Activated T-helper 1 cell treated with Interleukin-2 at 50 U/mL for 16 hours (primary cell): ENCODE data around the gene RASAL2.
"Not testable (repeated sequence)": the region's sequence is repeated elsewhere in the genome, so short reads cannot be mapped to it uniquely, and the experiment has no call there.

ENCODE experiments used
- DNase-seq: peaks from one replicate; pipeline ENCODE4 v3.0.0-alpha.2; 2020; ENCODE audit warnings: low read depth

Gene RASAL2

DNA sequence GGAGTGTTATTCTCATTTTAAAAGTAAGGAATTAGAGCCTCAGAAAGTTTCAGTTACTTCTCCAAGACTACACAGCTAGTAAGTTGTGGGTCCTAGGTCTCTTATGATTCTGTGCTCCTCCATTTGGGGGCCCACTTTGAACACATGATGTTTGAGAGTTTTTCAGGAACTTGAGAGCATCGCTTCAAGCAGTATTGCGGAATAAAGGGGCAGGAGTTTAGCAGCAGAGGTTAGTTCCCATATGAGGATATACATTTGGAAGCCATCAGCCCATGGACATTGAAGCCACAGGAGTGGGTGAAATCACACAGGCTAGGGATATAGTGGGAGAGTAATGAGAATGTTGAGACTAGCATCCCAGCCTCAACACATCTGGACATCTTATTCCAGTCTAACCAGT lies 143.2 kb downstream of the RASAL2 start:
- no peak for DNase-seq

DNA sequence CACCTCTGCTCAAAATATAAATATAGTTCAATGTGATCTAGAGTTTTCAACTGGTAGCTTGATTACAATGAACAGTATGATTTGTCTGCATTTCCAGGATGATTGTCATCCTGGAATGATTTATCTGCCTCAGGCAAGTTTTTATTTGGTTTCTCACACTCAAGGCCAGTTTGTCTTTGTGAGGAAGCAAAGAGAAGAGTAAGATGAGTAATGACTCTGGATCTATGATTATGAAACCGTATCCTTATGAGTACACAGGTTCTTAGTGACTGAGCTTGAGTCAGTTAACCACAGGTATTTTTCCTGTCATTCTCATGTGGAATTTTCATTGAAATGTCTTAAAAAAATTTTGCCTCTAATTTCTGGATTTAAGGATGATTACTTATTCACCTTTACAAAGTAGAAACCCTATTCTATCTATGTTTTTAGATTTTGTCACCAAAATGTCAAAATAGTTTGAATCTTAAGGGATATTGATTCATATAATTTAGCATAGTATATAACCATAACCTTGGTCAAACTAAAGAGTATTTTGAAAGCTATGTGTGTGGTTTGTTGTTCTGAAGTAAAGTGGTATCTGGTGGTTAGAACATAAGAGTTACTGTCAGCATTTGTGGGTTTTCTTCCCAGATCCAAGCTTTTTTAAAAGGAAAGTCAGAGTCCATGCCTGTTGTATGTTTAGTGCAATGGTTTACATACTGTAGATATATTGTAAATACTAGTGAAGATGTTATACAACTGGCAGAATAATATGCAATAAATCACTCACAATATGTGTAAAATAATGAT lies 145.0 kb downstream of the RASAL2 start:
- DNase-seq, result no peak

DNA sequence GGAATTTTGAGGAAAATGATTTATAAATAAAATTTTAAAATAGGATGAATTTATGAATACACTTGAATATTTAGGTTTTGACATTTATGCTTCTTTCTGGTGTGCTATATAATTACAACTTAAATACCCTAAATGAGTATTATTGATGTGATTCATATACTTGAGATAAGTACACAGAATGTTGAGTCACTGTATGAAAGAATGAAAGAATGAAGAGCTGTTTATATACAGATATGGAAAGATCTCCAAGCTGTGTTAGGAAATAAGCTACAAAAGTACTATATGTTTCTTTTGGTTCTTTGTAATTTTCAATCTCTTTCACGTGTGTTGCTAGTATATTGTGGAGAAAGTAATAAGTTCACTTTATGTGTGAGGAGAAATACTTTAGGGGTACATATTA lies 147.2 kb downstream of the RASAL2 start:
- no peak for DNase-seq

GRCh38 chr1:178241837-178242236 lies 147.9 kb downstream of the RASAL2 start:
- no peak for DNase-seq

DNA sequence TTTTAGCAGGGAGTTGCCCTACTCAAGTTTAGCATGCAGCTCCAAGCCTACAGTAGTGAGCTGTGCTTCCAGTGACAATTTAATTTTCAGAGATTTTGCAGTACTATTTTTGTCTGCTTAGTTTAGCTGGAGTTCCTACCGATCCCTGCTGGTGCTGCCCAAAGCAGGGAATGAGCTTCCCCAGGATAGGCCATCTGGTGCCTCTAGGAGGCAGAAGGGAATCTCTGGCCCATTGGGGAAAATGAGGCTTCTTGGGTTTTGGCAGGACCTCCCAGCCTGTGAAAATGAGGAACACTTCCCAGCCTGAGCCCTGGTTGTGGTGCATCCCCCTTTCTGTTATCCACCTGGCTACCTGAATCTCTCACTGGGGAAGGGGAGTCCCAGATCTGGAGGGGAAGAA lies 149.2 kb downstream of the RASAL2 start:
- DNase-seq, result no peak

DNA sequence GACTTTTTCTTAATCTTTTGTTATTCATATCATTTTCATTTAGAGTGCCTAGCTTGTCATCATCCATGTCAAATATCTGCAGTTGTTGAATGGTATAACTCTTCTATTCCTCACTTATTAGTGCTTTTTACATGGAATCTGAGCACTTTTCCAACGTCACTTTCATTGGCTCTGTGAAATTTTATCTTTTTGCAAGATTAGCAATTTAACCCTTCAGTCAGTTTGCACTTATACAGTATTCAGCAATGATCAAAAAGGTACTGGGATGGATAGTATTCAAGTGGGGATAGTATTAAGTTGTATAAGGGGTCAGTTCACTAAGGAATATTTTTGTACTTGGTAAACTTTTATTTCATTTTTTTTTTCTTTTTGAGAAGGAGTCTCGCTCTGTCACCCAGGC lies 150.0 kb downstream of the RASAL2 start:
- DNase-seq, result no peak

DNA sequence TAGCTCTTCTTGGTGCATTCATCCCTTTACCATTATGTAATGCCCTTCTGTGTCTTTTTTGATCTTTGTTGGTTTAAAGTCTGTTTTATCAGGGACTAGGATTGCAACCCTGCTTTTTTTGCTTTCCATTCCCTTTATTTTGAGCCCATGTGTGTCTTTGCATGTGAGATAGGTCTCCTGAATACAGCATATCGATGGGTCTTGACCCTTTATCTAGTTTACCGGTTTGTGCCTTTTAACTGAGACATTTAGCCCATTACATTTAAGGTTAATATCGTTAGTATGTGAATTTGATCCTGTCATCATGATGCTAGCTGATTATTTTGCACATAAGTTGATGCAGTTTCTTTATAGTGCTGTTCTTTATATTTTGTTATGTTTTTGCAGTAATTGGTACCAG lies 154.4 kb downstream of the RASAL2 start:
- not testable (repeated sequence) for DNase-seq

- DNase-seq, result not testable (repeated sequence)
Measured at GRCh38 chr1:178253581-178253980, 159.7 kb downstream of the RASAL2 start.

DNA sequence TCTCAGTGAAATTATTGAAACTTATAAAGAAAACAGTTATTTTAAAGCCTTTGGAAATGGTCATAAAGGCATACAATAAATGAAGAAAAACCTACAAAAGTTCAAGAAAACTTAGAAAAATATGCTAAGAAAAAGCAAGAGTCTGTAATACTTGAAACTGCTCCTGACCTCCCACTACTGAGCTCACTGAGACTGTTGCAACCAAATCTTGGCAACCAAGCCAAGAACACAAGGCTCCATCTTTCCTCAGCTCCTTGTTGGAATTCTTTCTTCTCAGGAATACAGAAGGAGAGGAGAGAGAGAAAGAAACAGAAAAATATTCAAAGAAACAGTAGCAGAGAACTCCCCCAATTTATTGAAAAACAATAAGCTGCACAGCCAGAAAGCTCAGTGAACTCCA lies 160.5 kb downstream of the RASAL2 start:
- no peak for DNase-seq

DNA sequence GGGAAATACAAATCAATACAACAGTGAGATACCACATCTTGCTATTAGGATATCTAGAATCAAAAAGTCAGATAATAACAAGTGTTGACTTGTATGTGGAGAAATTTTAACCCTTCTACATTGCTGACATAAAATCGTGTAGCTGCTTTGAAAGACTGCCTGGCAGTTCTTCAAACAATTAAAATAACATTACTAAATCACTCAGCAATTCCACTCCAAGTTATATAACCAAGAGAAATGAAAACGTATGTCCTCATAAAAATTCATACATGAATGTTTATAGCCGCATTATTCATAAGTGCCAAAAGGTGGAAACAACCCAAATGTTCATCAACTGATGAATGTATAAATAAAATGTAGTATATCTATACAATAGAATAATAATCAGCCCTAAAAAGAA lies 164.6 kb downstream of the RASAL2 start:
- no peak for DNase-seq

GRCh38 chr1:178262120-178262500 lies 168.2 kb downstream of the RASAL2 start:
- DNase-seq, result no peak

DNA sequence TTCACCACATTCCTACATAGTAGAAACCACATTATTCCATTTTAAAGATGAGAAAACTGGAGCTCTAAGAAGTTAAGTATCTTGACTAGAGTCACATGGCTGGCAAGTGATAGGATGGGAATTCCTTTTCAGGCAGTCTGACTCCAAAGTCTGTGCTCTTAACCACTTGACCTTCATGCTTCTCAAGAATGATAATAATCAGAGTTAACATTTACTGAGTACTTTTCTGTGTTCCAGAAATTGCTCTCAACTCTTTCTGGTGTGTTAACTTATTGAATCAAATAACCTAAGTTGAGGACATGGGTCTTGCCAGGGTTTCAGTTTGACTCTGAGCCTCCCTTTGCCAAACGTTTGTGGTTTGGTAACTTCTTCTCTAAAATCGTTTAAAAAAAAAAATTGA lies 169.4 kb downstream of the RASAL2 start:
- no peak for DNase-seq

DNA sequence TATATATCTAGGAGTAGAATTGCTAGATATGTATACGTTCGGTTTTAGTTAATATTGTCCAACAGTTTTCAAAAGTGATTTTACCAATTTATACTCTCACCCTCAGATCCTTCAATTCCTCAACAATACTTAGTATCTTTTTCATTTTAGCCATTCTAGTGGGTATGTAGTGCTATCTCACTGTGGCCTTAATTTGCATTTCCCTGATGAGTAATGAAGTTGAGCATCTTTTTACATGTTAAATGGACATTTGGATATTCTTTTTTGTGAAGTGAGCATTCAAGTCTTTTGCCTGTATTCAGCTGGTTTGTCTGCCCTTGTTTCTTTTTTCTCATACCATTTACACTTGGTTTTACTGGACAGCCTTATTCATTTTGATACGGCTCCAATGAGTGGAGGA lies 172.2 kb downstream of the RASAL2 start:
- no peak for DNase-seq

GRCh38 chr1:178266619-178267066 lies 172.7 kb downstream of the RASAL2 start:
- DNase-seq, result no peak

- no peak for DNase-seq
Measured at GRCh38 chr1:178267646-178268094, 173.8 kb downstream of the RASAL2 start.

GRCh38 chr1:178271471-178271870 lies 177.6 kb downstream of the RASAL2 start:
- DNase-seq, result no peak

GRCh38 chr1:178273707-178274410 lies 180.0 kb downstream of the RASAL2 start:
- DNase-seq, result no peak

GRCh38 chr1:178275049-178275448 lies 181.1 kb downstream of the RASAL2 start:
- no peak for DNase-seq

GRCh38 chr1:178275553-178275952 lies 181.6 kb downstream of the RASAL2 start:
- no peak for DNase-seq

GRCh38 chr1:178277793-178278530 lies 184.1 kb downstream of the RASAL2 start:
- DNase-seq, result no peak

DNA sequence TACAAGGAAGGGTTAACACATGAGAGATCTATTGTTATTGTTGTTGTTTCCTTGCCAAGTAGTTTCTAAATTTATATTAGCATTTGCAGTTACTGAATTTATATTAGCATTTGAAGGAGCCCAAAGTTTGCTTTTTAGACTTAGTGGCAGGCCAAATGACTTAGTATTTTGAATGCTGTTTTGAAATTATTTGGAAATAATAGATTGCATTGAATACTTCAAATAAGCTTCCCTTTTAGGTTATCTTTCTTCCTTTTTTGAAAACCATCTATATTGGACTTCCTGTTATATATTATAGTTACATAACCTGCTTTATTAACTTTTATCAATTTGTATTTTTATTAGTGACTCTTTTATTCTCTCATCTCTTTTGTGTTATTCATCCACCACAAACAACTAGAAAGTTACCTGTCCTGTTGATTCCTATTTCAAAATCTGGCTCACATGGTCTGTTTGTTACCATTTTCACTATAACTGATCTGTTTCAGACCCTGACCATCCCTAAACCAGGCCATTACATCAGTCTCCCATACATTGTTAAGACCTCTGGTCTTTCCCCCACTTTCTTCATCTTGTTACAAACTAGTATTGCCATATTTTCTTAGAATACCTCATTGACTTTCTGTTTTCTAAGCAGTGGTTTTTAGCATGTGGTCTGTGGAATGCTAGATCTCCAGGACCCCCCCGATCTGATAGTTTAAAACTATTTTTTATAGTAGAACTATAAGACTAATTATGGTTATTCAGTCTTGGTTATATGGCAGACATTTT lies 185.2 kb downstream of the RASAL2 start:
- no peak for DNase-seq

- DNase-seq, result no peak
Measured at GRCh38 chr1:178282949-178283367, 189.1 kb downstream of the RASAL2 start.
